ENCODE results near the gene AUH.

- TF ChIP-seq CTCF (IDR thresholded peaks at IDR 0.05) = no peak
- no peak for TF ChIP-seq POLR2A (IDR thresholded peaks at IDR 0.05)
These were observed 30.1 kb upstream of the AUH start for GRCh38 chr9:91391818-91392217.

Data from esophagus squamous epithelium (tissue), 4 donors.